SK-N-MC (cell line): Measurements from ENCODE around the gene GMIP.

Experiments used
- EZH2 ChIP-seq: fragments of 200-600 bp; sonication (generic); IDR thresholded peaks from one replicate; pipeline ENCODE4 v1.6.1; 2017; ENCODE audit warnings: antibody characterized with exemption
- FOXP2 ChIP-seq: optimal IDR thresholded peaks from 2 replicates; pipeline ENCODE3; 2011; ENCODE audit warnings: mild to moderate bottlenecking, moderate library complexity; ENCODE audit not compliant: insufficient read depth; ENCODE audit errors: extremely low read length, control extremely low read depth
- POLR2AphosphoS5 ChIP-seq: IDR thresholded peaks from 2 replicates; pipeline ENCODE4 v1.6.1; 2012; ENCODE audit warnings: mild to moderate bottlenecking, low read depth, low read length, borderline replicate concordance

DNA sequence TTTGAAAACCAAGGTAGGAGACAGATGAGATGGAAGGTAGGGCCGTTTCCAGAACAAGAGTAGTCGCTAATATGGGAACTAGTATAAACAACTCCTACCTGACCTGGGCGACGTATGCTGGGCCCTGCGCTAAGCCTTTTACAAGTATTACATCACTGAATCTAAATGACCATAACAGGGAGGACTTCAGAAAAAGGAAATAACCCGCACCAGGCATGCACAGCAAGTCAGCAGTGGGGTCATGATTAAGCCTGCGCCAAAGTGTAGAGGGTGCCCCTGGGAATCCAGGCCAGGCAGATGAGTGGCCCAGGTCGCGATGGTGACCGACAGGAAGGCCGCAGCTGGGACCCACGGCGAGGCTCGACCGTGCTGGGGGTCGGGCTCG is 19.4 kb upstream of the GMIP start:
- TF ChIP-seq POLR2AphosphoS5: 0 out of 2 replicates have a peak, but pooled peaks have one; percentile 3
- TF ChIP-seq EZH2: no peak
- TF ChIP-seq FOXP2: no peak
